HepG2 (cell line): ENCODE results near the gene SMARCC1. TPM values are rescaled to one million over a fixed set of nuclear protein-coding genes. Genes with fewer than 3 reads are reported as not detected.

Source experiments
- ATAC-seq: fragments of 200-7000 bp; cut with Tn5 transposase; 3 replicates; pipeline ENCODE4 v1.9.1; 2020; ENCODE audit warnings: mild to moderate bottlenecking, moderate library complexity
- BruUV-seq: library from RNA; stranded (reverse); fragments of 400-500 nt; replicated peaks from 2 replicates; lab custom pipeline; 2021; lab: Mats Ljungman, UMichigan
- CTCF ChIA-PET: fragments of 300-600 bp; formaldehyde crosslinking; extraction: SDS; loops from one replicate; lab custom pipeline; 2021; ENCODE audit warnings: low total read pairs, inconsistent platforms, low intra/inter-chr PET ratio; lab: Yijun Ruan, JAX
- POLR2A ChIA-PET: fragments of 350-600 bp; sonication (Branson Sonifier 250); formaldehyde crosslinking; loops from one replicate; lab custom pipeline; 2020; ENCODE audit warnings: antibody characterized with exemption, inconsistent platforms; lab: Yijun Ruan, JAX
- DNase-seq: peaks from one replicate; pipeline ENCODE4 v3.0.0-alpha.2; 2015; ENCODE audit warnings: low spot score
- FAIRE-seq: peaks from 3 replicates; lab custom pipeline; 2011; peaks lifted over from hg19 to GRCh38; lab: Jason Lieb, UNC
- H2AFZ ChIP-seq: one replicate; pipeline ENCODE4 v1.6.1; 2011; ENCODE audit warnings: low read length, inconsistent platforms
- H3K27ac ChIP-seq: fragments of 300-600 bp; 3 replicates; pipeline ENCODE4 v1.8.0; 2011; ENCODE audit warnings: mixed run types, mild to moderate bottlenecking, mixed read lengths, low read length, inconsistent platforms; ENCODE audit not compliant: insufficient read depth; ENCODE audit errors: extremely low read length
- H3K27me3 ChIP-seq, 2 experiments: fragments of 200-600 bp in 1 of 2; 2 replicates in 1 of 2; 3 replicates in 1 of 2; pipeline versions ENCODE4 v1.6.0 to v1.8.0; 2011; ENCODE audit warnings: low read length in 2 of 2, mild to moderate bottlenecking in 2 of 2, moderate library complexity in 2 of 2, inconsistent platforms in 1 of 2; ENCODE audit not compliant: insufficient read depth in 2 of 2, control insufficient read depth in 1 of 2
- H3K36me3 ChIP-seq, 2 experiments: fragments of 200-600 bp in 1 of 2; replicated peaks in 1 of 2; 2 replicates in 1 of 2; 3 replicates in 1 of 2; pipeline versions ENCODE4 v1.5.1 to v1.8.0; 2011; ENCODE audit warnings: low read length in 2 of 2, inconsistent platforms in 1 of 2; ENCODE audit not compliant: insufficient read depth in 2 of 2, control insufficient read depth in 1 of 2
- H3K4me1 ChIP-seq: 2 replicates; pipeline ENCODE4 v1.5.1; 2012; ENCODE audit warnings: low read length, inconsistent platforms; ENCODE audit not compliant: insufficient read depth
- H3K4me2 ChIP-seq: 2 replicates; pipeline ENCODE4 v1.6.0; 2011; ENCODE audit warnings: low read depth, low read length, inconsistent platforms
- H3K4me3 ChIP-seq, 3 experiments: fragments of 200-600 bp in 1 of 3; sonication (generic), shearing (Covaris generic) in 1 of 3; replicated peaks in 1 of 3; 2 replicates each; pipeline ENCODE4 v1.5.1; 2011 to 2016; ENCODE audit warnings: low read length in 3 of 3, inconsistent platforms in 2 of 3, low read depth in 2 of 3, mild to moderate bottlenecking in 2 of 3, control low read depth in 1 of 3, mixed read lengths in 1 of 3; ENCODE audit not compliant: insufficient read depth in 1 of 3
- H3K79me2 ChIP-seq: one replicate; pipeline ENCODE4 v1.6.1; 2011; ENCODE audit warnings: low read length, inconsistent platforms; ENCODE audit not compliant: insufficient read depth
- H3K9ac ChIP-seq: 2 replicates; pipeline ENCODE4 v1.6.0; 2011; ENCODE audit warnings: mild to moderate bottlenecking, low read depth, low read length, inconsistent platforms; ENCODE audit not compliant: insufficient read depth
- H3K9me3 ChIP-seq: 2 replicates; pipeline ENCODE4 v1.5.1; 2012; ENCODE audit warnings: mild to moderate bottlenecking, low read length
- H4K20me1 ChIP-seq: 2 replicates; pipeline ENCODE4 v1.6.0; 2011; ENCODE audit warnings: inconsistent platforms, mild to moderate bottlenecking, low read length, moderate library complexity; ENCODE audit not compliant: insufficient read depth
- ATF7 ChIP-seq, 2 experiments: fragments of 450-650 bp in 1 of 2; sonication (generic) in 1 of 2; formaldehyde crosslinking in 1 of 2; IDR thresholded peaks; 2 replicates each; pipeline versions ENCODE4 v1.4.0 to v1.6.1; 2016 to 2020; ENCODE audit warnings: antibody characterized with exemption in 1 of 2, mild to moderate bottlenecking in 1 of 2, missing genetic modification reagents in 1 of 2
- GFI1 ChIP-seq: sonication (generic); formaldehyde crosslinking; IDR thresholded peaks from 2 replicates; pipeline ENCODE4 v1.5.0; 2020; ENCODE audit warnings: missing genetic modification reagents, mild to moderate bottlenecking, borderline replicate concordance
- KDM6A ChIP-seq: IDR thresholded peaks from 2 replicates; pipeline ENCODE4 v1.6.1; 2016; ENCODE audit warnings: low read depth
- ZNF142 ChIP-seq: sonication (generic); formaldehyde crosslinking; IDR thresholded peaks from 2 replicates; pipeline ENCODE4 v1.4.0; 2020; ENCODE audit warnings: missing genetic modification reagents
- in situ Hi-C: cut with HindIII; loops from 2 replicates; pipeline ENCODE4 v1.10.0; 2017; ENCODE audit warnings: low pct_unique_long_range_greater_than_20kb; ENCODE audit not compliant: extremely low pct_ligation_motif_present
- intact Hi-C: fragments of 100-400 bp; cut with micrococcal nuclease; formaldehyde crosslinking; loops from one replicate; pipeline ENCODE4 v1.10.0; 2022; ENCODE audit not compliant: unreplicated experiment
- polyA plus RNA-seq, 8 experiments: library from polyadenylated mRNA; depleted of rRNA in 3 of 8; stranded (reverse) in 7 of 8; unstranded in 1 of 8; fragments of >200 nt; fragmentation: Illumina TruSeq in 4 of 8; extraction: Trizol in 4 of 8; gene quantifications; 2 replicates each; pipeline versions ENCODE4 v1.2.1 to v1.2.3, GENCODE V29; 2011 to 2016; ENCODE audit warnings: low read depth in 4 of 8, missing spikeins in 1 of 8, mixed read lengths in 1 of 8; ENCODE audit not compliant: insufficient read depth in 1 of 8
- total RNA-seq, 5 experiments: library from RNA; depleted of rRNA; stranded (reverse); fragments of >200 nt; fragmentation: Illumina TruSeq; extraction: Trizol; gene quantifications; 2 replicates each; pipeline ENCODE4 v1.2.3, GENCODE V29; 2016; ENCODE audit warnings: low read depth in 1 of 5

SMARCC1 gene
- total and polyA plus RNA-seq, 2 of the 13 experiments (the other 11 are each of a cell fraction or from before 2014, with no cell fraction given), result 47.9 to 58.4 TPM

GRCh38 chr3:47701388-47701787 is 80.3 kb downstream of the SMARCC1 start (continued):
- TF ChIP-seq ZNF142 (CRISPR knock-in tag) (no peak), KDM6A (CRISPR knock-in tag) (no peak)

DNA sequence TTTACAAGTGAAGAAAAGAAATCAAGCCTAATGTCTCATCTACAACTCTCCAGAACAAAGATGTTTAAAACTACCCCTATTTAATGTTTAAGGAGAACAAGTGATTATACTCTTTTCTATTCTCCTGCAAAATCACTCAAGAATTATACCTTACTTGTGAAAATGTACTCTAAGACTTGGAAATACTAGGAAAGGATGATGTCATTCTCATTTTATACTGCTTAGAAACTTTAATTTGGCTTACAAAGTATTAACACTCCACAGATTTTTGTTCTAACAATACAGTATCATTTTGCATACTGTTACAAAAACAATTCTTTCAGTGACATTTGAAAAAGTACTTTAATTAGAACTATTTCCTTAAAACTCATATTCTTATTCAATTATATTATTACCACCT is 89.5 kb downstream of the SMARCC1 start:
- Histone ChIP-seq H4K20me1 (no peaks in the 10 kb centered on the region; the same call in 1 of the 2 replicates), H2AFZ (no peak overlapping the region), H3K36me3 (peaks cover 26 to 81% of the 10 kb centered on the region in 2 experiments), H3K4me2 (no peak overlapping the region), H3K4me3 (no peak overlapping the region), H3K9me3 (no peaks in the 10 kb centered on the region), H3K9ac (no peak overlapping the region), H3K4me1 (no peaks in the 10 kb centered on the region), H3K79me2 (no peaks in the 10 kb centered on the region), H3K27me3 (no peaks in the 10 kb centered on the region), H3K27ac (no peak overlapping the region)
- no peak for ATAC-seq
- BruUV-seq, result no TSS peak
- ChIA-PET CTCF (no interaction called here), POLR2A (no interaction called here)
- intact Hi-C loops (no loop called here), in situ Hi-C loops (no loop called here)
- FAIRE-seq, result no peak
- no peak for DNase-seq
- peak; percentile 86 for TF ChIP-seq ATF7 (IDR thresholded peaks at IDR 0.05)
- TF ChIP-seq ATF7 (CRISPR knock-in tag; IDR thresholded peaks at IDR 0.05), result no peak
- TF ChIP-seq GFI1, result no peak
